A549 (cell line): Measurements from ENCODE around the gene OTOP3.

ENCODE experiments used
- EP300 ChIP-seq, 2 experiments: fragments of >200 bp; sonication (Bioruptor Twin); formaldehyde crosslinking; IDR thresholded peaks; 2 replicates in 1 of 2; 3 replicates in 1 of 2; pipeline ENCODE4 v1.6.1; 2016 to 2017
- JUNB ChIP-seq: fragments of >200 bp; sonication (Bioruptor Twin); formaldehyde crosslinking; IDR thresholded peaks from 2 replicates; pipeline ENCODE4 v1.6.1; 2016
- KDM5A ChIP-seq: fragments of 200-600 bp; sonication (generic); IDR thresholded peaks from 2 replicates; pipeline ENCODE4 v1.6.1; 2016; ENCODE audit warnings: antibody characterized with exemption, mild to moderate bottlenecking
- NR3C1 ChIP-seq: fragments of >200 bp; sonication (Bioruptor Twin); formaldehyde crosslinking; IDR thresholded peaks from 3 replicates; pipeline ENCODE4 v1.6.1; 2017
- PBX3 ChIP-seq: IDR thresholded peaks from 2 replicates; pipeline ENCODE4 v1.6.1; 2012
- SMC3 ChIP-seq: fragments of >200 bp; sonication (Bioruptor Twin); formaldehyde crosslinking; IDR thresholded peaks from 3 replicates; pipeline ENCODE4 v1.6.1; 2018; ENCODE audit warnings: inconsistent platforms
- TF ChIP-seq, protein P1 (sequence below): fragments of >200 bp; sonication (Bioruptor Twin); formaldehyde crosslinking; IDR thresholded peaks from 3 replicates; pipeline ENCODE4 v1.5.1; 2016
- TF ChIP-seq, protein P2 (sequence below): fragments of 150-350 bp; IDR thresholded peaks from 2 replicates; pipeline ENCODE4 v1.6.1; 2014; ENCODE audit warnings: low read depth, mild to moderate bottlenecking, low read length

GRCh38 chr17:74935048-74935447 lies 650 bp upstream of the OTOP3 start:
- TF ChIP-seq, protein P1, sequence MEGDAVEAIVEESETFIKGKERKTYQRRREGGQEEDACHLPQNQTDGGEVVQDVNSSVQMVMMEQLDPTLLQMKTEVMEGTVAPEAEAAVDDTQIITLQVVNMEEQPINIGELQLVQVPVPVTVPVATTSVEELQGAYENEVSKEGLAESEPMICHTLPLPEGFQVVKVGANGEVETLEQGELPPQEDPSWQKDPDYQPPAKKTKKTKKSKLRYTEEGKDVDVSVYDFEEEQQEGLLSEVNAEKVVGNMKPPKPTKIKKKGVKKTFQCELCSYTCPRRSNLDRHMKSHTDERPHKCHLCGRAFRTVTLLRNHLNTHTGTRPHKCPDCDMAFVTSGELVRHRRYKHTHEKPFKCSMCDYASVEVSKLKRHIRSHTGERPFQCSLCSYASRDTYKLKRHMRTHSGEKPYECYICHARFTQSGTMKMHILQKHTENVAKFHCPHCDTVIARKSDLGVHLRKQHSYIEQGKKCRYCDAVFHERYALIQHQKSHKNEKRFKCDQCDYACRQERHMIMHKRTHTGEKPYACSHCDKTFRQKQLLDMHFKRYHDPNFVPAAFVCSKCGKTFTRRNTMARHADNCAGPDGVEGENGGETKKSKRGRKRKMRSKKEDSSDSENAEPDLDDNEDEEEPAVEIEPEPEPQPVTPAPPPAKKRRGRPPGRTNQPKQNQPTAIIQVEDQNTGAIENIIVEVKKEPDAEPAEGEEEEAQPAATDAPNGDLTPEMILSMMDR, result no peak
- TF ChIP-seq PBX3 (no peak), SMC3 (no peak), EP300 (IDR thresholded peaks at IDR 0.05) (no peak), JUNB (no peak), NR3C1 (no peak), KDM5A (no peak)
- TF ChIP-seq, protein P2, sequence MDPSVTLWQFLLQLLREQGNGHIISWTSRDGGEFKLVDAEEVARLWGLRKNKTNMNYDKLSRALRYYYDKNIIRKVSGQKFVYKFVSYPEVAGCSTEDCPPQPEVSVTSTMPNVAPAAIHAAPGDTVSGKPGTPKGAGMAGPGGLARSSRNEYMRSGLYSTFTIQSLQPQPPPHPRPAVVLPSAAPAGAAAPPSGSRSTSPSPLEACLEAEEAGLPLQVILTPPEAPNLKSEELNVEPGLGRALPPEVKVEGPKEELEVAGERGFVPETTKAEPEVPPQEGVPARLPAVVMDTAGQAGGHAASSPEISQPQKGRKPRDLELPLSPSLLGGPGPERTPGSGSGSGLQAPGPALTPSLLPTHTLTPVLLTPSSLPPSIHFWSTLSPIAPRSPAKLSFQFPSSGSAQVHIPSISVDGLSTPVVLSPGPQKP, result no peak
